Endothelial cell of umbilical vein (primary cell): ENCODE measurements around the gene EXOSC6. TPM values are rescaled to one million over a fixed set of nuclear protein-coding genes. Genes with fewer than 3 reads are reported as not detected.
"Not testable (repeated sequence)": the region's sequence is repeated elsewhere in the genome, so short reads cannot be mapped to it uniquely, and the experiment has no call there.

ENCODE experiments used
- BruUV-seq: library from RNA; stranded (reverse); fragments of 400-500 nt; replicated peaks from 2 replicates; lab custom pipeline; 2021; lab: Mats Ljungman, UMichigan
- CTCF ChIA-PET: fragments of 300-600, 350-600 bp; sonication (Branson Sonifier 250); formaldehyde crosslinking; loops from one replicate; lab custom pipeline; 2021; ENCODE audit warnings: antibody characterized with exemption, inconsistent platforms; lab: Charles Lee
- POLR2A ChIA-PET: fragments of 300-600, 350-600 bp; sonication (Branson Sonifier 250); formaldehyde crosslinking; loops from one replicate; lab custom pipeline; 2021; ENCODE audit warnings: antibody characterized with exemption, inconsistent platforms; lab: Charles Lee
- DNase-seq: peaks from one replicate; pipeline ENCODE4 v3.0.0-alpha.2; 2011; ENCODE audit warnings: low read depth, low spot score
- FAIRE-seq: peaks from 2 replicates; lab custom pipeline; 2011; peaks lifted over from hg19 to GRCh38; lab: Jason Lieb, UNC
- H2AFZ ChIP-seq: 2 replicates; pipeline ENCODE4 v1.6.0; 2012; ENCODE audit warnings: low read depth, low read length, control low read depth, inconsistent platforms
- H3K27ac ChIP-seq: 2 replicates; pipeline ENCODE4 v1.5.1; 2011; ENCODE audit warnings: low read depth, mild to moderate bottlenecking, control low read depth, low read length, moderate library complexity; ENCODE audit not compliant: insufficient read depth
- H3K27me3 ChIP-seq, 2 experiments: 2 replicates each; pipeline versions ENCODE4 v1.6.0 to v1.6.1; 2011; ENCODE audit warnings: low read length in 2 of 2, mixed read lengths in 1 of 2; ENCODE audit not compliant: control insufficient read depth in 2 of 2, insufficient read depth in 2 of 2
- H3K36me3 ChIP-seq, 2 experiments: 2 replicates in 1 of 2; 3 replicates in 1 of 2; pipeline ENCODE4 v1.5.1; 2011; ENCODE audit warnings: low read length in 2 of 2, mild to moderate bottlenecking in 1 of 2, moderate library complexity in 1 of 2; ENCODE audit not compliant: control insufficient read depth in 2 of 2, insufficient read depth in 2 of 2; ENCODE audit errors: extremely low read depth in 1 of 2
- H3K4me1 ChIP-seq: 3 replicates; pipeline ENCODE4 v1.5.1; 2011; ENCODE audit warnings: mild to moderate bottlenecking, low read length; ENCODE audit not compliant: control insufficient read depth, insufficient read depth; ENCODE audit errors: extremely low read depth
- H3K4me2 ChIP-seq: 2 replicates; pipeline ENCODE4 v1.6.1; 2011; ENCODE audit warnings: low read length, control low read depth, mixed read lengths; ENCODE audit not compliant: insufficient read depth
- H3K4me3 ChIP-seq, 3 experiments: fragments of 200-600 bp in 1 of 3; sonication (generic), shearing (Covaris generic) in 1 of 3; replicated peaks in 1 of 3; 2 replicates each; pipeline ENCODE4 v1.5.1; 2011 to 2016; ENCODE audit warnings: control low read depth in 3 of 3, low read length in 3 of 3, mild to moderate bottlenecking in 2 of 3, inconsistent platforms in 1 of 3, low read depth in 1 of 3, moderate library complexity in 1 of 3; ENCODE audit not compliant: insufficient read depth in 1 of 3
- H3K79me2 ChIP-seq: 2 replicates; pipeline ENCODE4 v1.6.0; 2012; ENCODE audit warnings: low read length, inconsistent platforms; ENCODE audit not compliant: control insufficient read depth, insufficient read depth
- H3K9ac ChIP-seq: replicated peaks from 2 replicates; pipeline ENCODE3; 2011; ENCODE audit warnings: low read length, control low read depth; ENCODE audit not compliant: insufficient read depth; ENCODE audit errors: extremely low read depth
- H3K9me1 ChIP-seq: replicated peaks from 3 replicates; pipeline ENCODE4 v1.6.0; 2011; ENCODE audit warnings: mild to moderate bottlenecking, low read length; ENCODE audit not compliant: control insufficient read depth, insufficient read depth; ENCODE audit errors: extremely low read depth
- H3K9me3 ChIP-seq: replicated peaks from 2 replicates; pipeline ENCODE4 v1.5.1; 2012; ENCODE audit warnings: low read length, inconsistent platforms; ENCODE audit not compliant: control insufficient read depth, insufficient read depth
- H4K20me1 ChIP-seq: replicated peaks from 2 replicates; pipeline ENCODE3; 2011; ENCODE audit warnings: mild to moderate bottlenecking, low read length; ENCODE audit not compliant: control insufficient read depth, insufficient read depth; ENCODE audit errors: extremely low read depth
- dilution Hi-C: fragments of 300-500 bp; cut with MboI; formaldehyde crosslinking; loops from one replicate; pipeline ENCODE4 v1.15.0; 2019; ENCODE audit warnings: low sequenced_read_pairs; ENCODE audit not compliant: extremely low pct_ligation_motif_present
- intact Hi-C: fragments of 100-400 bp; cut with micrococcal nuclease; formaldehyde crosslinking; loops from one replicate; pipeline ENCODE4 v1.10.0; 2022
- polyA plus RNA-seq, 4 experiments: library from polyadenylated mRNA; depleted of rRNA in 3 of 4; stranded (reverse) in 3 of 4; unstranded in 1 of 4; fragments of >200 nt; gene quantifications; 2 replicates each; pipeline versions ENCODE4 v1.2.1 to v1.2.3, GENCODE V29; 2011 to 2012; ENCODE audit warnings: missing spikeins in 1 of 4
- total RNA-seq: library from RNA; stranded (reverse); gene quantifications from 2 replicates; pipeline ENCODE4 v1.2.3, GENCODE V29; 2021

Gene EXOSC6
- total and polyA plus RNA-seq, 2 donors (not counting 3 experiments of a cell fraction or from before 2014, with no cell fraction given), result 12.6 to 29.2 TPM

GRCh38 chr16:70223971-70224513, 27.7 kb downstream of the EXOSC6 start:
- H3K9me1 ChIP-seq, intact Hi-C loops, CTCF ChIA-PET, H3K9me3 ChIP-seq, FAIRE-seq, H3K4me1 ChIP-seq, H2AFZ ChIP-seq, H3K27ac ChIP-seq, H3K9ac ChIP-seq, POLR2A ChIA-PET, H3K79me2 ChIP-seq, DNase-seq, H3K36me3 ChIP-seq, H3K27me3 ChIP-seq, H3K4me2 ChIP-seq, dilution Hi-C loops, BruUV-seq, H3K4me3 ChIP-seq, H4K20me1 ChIP-seq: not testable (repeated sequence)

DNA sequence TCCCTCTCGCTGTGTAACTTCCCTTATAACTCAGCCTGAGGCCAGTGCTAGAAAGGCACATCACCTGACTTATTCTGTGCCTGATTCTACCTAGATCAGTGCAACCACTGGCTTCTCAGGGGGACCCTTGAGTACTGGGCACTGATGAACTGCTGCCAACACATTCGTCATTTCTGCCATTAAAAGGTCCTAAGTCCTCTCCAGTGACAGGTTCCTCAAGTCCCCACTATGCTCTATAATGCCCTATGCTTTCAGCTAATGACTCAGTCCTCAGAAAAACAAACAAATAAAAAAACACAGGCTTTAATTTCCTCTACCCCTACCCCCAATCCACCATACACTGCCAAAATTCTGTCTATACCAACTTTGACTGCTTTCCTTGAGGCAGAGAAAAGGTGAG, 28.5 kb downstream of the EXOSC6 start:
- H3K4me3 ChIP-seq, dilution Hi-C loops, H3K36me3 ChIP-seq: not testable (repeated sequence)

DNA sequence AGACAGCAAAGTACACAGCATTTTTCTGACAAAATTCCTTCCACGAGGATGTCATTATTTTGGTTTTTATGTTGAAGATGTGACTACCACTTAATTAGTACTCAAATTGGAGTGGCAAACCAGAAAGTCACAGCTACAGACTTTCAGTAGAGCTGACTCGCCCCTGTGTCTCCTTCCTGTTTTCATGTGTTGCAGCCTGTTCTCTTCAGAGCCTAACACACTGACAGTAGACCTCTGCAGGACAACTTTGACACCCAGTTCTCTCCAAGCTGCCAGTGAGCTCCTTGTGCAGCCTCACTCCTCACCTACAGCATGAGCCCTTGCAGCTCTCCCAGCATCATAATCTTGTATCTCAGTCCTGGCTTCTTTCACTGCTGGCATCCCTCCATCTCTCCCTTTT, 29.2 kb downstream of the EXOSC6 start:
- CTCF ChIA-PET, H3K4me3 ChIP-seq, H3K27ac ChIP-seq, intact Hi-C loops, H2AFZ ChIP-seq, H3K9ac ChIP-seq, H3K36me3 ChIP-seq, dilution Hi-C loops, H3K9me3 ChIP-seq, H3K4me2 ChIP-seq, H3K27me3 ChIP-seq, H3K4me1 ChIP-seq, H3K79me2 ChIP-seq, FAIRE-seq, BruUV-seq, H3K9me1 ChIP-seq, H4K20me1 ChIP-seq, POLR2A ChIA-PET: not testable (repeated sequence)
- DNase-seq, result peak; percentile 4

More for the DNA sequence above, 28.5 kb downstream of the EXOSC6 start:
- H2AFZ ChIP-seq, H4K20me1 ChIP-seq, FAIRE-seq, H3K27me3 ChIP-seq, H3K9me1 ChIP-seq, H3K27ac ChIP-seq, H3K4me2 ChIP-seq, H3K9ac ChIP-seq, BruUV-seq, intact Hi-C loops, H3K4me1 ChIP-seq, H3K79me2 ChIP-seq, POLR2A ChIA-PET, H3K9me3 ChIP-seq: not testable (repeated sequence)
- CTCF ChIA-PET, result interaction anchor here (0.6 kb wide), 1 partner anchor 32 kb away, joined by 3 read pairs; no protein-coding TSS in a partner anchor
- peak; percentile 30 for DNase-seq

GRCh38 chr16:70218586-70218985, 33.2 kb downstream of the EXOSC6 start:
- H2AFZ ChIP-seq, H3K4me2 ChIP-seq, intact Hi-C loops, H3K27me3 ChIP-seq, H3K27ac ChIP-seq, H3K36me3 ChIP-seq, H3K4me1 ChIP-seq, H3K9ac ChIP-seq, CTCF ChIA-PET, DNase-seq, POLR2A ChIA-PET, dilution Hi-C loops, H3K9me3 ChIP-seq, FAIRE-seq, H3K4me3 ChIP-seq, H4K20me1 ChIP-seq, H3K9me1 ChIP-seq, H3K79me2 ChIP-seq, BruUV-seq: not testable (repeated sequence)
